ENCODE data around the gene PKP1.

The PKP1 gene

DNA sequence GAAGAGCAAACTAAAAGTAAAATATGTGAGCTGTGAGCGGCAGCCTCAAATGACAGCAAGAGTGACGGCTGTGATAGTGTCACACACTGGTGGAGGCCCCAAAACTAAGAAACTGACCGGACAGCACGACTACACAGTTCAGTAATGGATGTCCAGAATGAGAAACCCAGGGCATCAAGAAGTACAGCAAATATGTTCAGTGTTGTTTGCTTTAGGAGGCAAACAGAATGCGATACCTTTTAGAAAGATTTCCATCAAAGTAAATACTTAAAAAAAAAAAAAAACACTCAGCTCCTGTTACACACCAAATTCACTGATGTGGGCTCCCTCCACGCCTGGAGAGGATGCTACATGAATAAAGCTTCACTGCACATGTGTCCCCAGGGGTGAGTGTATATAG is 1.1 kb upstream of the PKP1 start:
- no peak for DNase-seq

DNA sequence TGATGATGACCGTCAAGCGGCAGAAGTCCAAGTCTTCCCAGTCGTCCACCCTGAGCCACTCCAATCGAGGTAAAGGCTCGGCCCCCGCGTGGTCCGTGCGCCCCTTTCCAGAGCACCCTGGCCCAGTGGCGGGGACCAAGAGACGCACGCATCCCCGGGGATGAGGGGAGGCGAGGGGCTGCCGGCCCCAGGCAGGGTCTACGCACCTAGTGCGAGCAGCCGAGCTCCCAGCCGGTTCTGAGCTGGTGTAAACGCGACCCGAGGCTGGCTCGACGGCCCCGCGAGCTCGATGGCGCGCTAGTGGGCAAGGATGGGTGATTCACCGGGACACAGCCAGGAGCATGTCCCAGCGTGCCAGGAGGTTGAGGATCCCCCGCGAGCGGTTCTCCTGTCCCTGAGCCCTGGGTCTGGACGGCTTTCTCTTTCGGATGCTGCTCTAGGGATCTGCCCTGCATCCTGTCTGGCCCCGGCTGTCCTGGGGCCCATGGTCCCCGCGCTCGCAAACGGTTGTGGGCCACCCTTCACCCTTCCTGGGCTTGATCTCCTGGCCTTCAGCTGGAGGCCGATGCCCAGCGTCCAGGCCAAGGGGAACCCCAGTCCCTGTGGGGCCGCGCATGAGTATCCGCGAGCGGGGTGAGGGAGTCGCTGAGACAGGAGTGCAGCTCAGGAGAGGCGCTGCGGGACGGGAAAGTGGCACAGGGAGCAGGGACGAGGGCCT is 689 bp downstream of the PKP1 start:
- DNase-seq = no peak

- no peak for DNase-seq
Observed at GRCh38 chr1:201284636-201285035, 1.3 kb downstream of the PKP1 start.

DNA sequence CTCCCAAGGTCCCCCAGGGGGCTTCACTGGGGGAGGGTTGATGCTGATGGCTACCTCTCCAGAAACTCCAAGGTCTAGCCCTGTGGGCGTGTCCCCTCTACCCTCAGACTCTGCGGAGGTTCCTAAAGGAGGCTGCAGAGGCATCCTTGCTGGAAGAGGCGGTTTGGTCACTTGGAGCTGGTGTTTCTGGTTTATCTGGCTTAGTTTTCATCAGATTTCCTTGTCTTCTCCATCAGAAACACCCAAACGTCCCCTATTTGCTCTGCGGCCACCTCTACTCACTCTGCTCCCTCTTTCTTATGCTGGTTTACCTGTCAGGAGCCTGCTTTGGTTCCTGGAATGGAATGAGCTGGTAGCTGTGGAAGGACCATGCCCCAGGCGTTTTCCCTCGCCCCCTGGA is 2.5 kb downstream of the PKP1 start:
- no peak for DNase-seq

- no peak for DNase-seq
Observed at GRCh38 chr1:201286445-201286844, 3.1 kb downstream of the PKP1 start.

DNA sequence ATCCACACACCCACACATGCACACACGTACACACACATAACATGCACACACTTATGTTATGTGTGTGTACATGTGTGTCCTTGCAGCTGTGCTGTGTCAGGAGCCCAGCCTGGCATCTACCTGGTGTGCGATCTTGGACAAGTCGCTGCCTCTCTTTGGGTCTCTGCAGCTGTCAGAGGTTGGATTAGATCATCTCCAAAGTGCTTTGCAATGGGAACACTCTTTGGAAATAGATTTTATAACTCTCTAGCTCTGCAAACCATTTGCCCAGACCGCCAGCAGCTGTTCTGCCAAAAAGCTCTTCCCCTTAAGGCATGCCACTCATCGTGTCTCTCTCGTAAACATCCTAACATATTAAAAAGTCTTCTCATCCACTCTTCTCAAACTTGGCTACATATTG is 4.7 kb downstream of the PKP1 start:
- no peak for DNase-seq

DNA sequence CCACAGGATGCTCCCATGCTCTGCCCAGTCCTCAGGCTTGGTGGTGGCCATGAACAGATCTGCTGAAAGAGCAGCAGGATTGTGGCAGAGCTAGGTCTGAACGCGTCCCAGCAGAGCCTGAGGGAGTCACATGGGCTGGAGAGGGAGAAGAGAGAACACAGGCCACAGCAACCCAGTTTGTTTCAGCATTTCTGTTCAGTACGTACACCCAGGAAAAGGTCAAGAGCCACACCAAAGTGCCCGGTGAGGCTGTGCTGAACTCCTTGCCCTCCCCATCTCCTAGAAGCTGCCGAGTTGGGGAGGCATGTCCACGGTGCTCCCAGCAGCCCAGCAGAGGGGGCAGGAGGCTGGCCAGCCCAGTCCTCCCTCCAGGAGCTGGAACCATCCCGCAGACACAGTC is 5.5 kb downstream of the PKP1 start:
- no peak for DNase-seq

DNA sequence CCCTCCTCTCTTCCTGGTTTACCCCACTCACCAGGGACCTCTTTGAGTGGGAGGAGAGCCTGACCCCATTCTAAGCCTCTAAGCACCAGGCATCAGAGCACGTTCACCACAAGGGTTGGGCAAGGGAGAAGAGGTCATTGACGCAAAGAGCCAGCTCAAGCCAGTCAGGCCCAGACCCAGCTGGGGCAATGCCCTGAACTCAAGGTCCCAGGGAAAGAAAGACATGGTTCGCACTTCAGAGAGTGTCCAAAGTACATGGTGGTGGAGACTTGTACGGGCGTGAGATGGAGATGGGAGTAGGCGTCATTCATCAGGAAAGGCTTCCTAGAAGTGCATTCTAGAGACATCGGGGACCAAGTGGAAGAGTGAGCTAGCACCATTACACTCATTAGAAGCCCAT is 7.2 kb downstream of the PKP1 start:
- no peak for DNase-seq

DNA sequence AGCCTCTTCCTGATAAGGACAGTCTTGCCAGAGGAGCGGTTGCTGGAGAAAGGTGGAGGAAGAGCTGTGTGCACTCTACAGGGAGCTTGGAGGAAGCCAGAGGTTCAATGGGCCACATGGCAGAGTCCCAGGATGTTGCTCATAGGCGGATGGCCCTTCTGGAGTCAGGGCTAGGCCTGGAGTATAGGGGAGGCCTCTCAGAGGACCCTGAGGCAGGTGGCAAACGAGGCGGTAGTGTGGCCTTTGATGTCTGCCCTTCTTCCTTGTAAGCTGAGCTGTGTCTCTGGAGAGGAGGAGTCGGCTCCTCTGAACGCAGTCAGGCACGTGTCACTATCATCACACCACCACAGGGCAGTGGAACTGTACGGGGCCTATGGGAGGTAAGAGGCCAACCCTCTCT is 8.6 kb downstream of the PKP1 start:
- no peak for DNase-seq

DNA sequence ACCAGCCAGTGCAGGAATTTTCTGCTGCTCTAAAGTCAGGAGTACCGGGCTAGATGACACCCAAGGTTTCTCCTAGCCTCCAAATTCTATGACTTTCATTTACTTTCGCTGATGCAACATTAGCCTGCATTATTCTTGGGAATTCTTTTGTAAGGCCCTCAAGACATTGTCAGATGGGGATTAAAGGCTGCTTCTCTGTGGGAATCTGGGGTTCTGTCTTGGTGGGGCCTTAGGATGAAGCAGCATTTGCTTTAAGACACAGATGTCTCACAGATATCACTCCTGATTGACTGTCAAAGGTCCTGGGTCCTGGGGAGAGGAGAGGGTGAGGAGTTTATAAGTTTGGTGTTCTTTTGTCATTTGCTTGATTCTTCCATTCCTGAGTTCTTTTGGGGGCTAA is 11.6 kb downstream of the PKP1 start:
- no peak for DNase-seq

DNA sequence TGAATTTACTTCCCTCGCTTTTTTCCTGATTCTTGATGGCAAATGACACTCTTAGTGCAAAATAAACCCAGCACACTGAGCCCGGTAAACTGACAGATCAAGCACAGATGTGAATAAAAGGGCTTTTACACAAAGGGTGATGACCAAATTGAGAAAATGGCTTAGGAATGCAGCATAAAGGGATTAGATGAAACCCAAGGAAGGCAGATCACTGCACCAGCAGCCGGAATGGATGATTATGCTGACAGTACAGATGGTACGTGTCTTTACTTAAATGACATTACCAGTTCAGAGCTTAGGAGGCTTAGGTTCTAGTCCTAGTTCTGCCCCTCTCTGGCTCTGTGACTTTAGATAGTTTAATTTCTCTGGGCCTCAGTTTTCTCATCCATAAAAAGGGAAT is 12.0 kb downstream of the PKP1 start:
- DNase-seq = no peak

- no peak for DNase-seq
Observed at GRCh38 chr1:201295861-201296260, 12.6 kb downstream of the PKP1 start.

- no peak for DNase-seq
Observed at GRCh38 chr1:201296352-201296751, 13.0 kb downstream of the PKP1 start.

DNA sequence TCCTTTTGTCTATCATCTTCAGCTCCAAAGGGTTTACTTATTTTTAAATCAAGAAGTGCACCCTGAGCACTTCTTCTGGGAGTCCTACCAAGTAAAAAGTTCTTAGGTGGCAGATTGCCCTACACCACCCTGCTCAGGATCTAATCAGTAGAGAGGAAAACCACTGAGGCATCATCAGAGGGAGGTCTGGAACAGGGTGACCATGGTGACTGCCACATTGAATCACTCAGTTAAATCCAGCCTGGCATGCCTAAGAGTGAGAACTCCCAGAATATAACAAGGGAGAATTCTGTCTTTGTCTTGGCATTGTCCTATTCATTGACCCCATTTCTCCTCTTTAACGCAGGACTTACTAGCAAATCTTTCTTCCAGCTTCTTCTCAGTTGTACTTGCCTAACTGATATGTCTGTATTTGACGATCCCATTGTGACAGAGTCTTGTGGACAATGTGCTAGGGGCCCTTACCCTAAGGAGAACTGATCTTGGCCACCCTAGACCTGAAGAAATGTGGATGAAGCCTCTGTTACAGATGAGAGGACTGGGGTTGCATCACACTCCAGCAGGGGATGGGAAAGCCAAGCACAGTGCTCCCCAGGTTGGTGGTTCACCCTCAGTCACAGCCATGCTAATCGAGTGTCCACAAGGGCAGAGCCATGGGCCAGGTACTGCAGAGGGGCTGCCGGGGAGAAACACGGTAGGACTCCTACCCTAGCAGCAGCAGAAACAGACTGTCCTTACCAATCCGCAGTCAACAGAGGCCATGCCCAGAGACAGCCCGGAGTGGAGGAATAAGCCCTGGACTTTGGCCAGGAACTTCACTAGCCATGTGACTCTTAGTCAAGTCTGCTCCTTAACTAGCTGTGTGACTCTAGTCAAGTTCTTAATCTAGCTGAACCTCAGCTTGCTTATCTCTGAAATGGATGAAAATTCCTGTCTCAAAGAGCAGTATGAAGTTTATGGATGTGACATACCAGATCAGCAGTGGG is 15.4 kb downstream of the PKP1 start:
- no peak for DNase-seq

DNA sequence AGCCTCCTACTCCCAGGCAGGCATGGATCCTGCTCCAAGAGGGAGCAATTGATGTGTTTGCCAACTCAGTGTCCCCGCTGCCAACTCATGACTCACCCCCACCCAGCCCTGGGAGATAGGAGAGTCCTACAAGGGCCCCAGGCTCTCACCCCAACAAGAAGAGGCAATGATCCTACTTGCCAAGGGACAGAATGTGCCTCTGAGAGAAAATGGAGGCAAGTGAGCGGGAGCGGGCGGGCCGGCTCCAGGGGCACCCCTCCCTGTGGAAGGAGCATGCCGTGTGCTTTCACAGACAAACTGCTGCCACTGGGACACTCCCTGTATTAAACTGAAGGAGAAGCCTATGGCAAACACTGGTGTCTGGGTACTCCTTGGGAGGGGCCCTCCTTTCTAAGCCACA is 16.7 kb downstream of the PKP1 start:
- DNase-seq = no peak

- no peak for DNase-seq
Observed at GRCh38 chr1:201300641-201301040, 17.3 kb downstream of the PKP1 start.

DNA sequence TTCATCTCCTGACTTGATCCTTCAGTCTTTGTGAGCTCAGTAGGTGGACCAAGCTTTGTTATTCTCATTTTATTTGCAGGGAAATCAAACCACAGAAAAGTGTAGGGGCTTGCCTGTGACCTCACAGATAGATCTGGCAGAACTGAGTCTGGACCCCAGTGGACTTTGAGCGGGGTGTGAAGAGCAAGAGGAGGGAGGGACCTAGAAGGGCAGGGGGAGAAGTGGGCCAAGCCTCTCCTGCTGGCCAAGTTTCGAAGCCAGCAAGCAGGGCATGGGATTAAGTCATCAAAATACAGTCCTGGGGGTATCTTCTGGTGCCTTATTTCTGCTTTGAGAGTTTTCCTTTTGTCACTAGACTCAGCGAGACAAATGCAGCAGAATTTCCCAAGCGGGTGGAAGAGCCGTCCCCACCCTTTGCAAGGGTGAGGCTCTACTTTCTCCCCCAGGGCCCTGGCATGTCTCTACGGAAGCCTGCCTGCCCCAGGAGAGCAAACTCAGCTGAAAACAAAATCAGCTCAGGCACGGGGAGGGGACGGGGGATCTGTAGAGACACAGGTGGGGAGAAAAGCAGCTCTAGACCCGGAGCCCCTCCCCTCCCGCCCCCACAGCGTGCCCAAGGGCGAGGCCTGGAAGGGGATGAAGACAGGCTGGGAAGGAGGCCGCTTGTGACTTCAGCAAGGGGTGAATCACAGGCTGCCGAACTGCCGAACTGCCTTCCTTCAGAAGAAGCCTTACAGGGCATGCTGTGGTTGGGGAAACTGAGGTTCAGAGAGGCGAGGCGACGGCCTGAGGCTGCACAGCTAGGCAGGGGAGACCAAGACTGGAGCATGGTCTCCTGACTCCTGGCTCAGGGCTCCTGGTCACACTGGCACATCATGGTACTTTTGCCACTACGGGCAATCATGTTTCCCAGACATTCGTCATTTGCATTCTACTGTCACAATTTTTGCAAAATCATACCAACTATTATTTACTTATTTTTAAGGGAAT is 19.2 kb downstream of the PKP1 start:
- DNase-seq = no peak

DNA sequence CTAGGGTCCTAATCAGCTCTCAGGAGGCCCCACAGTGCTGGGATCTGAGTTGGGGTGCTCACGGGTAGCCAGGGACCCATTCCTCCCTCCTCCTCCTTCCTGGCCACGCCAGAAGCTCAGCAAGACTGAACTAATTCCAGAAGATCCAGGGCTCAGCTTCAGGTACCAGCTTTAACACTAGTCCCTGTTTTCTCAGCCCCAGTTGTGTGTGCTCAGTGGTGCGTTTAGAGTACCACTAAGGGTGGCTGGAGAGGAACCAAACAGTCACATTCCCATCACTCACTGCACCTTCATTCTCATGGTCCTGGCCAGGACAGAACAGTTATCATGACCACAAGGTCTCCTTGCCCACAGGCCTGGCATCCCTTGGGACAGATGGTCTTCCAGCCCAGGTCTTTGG is 20.8 kb downstream of the PKP1 start:
- DNase-seq = no peak

DNA sequence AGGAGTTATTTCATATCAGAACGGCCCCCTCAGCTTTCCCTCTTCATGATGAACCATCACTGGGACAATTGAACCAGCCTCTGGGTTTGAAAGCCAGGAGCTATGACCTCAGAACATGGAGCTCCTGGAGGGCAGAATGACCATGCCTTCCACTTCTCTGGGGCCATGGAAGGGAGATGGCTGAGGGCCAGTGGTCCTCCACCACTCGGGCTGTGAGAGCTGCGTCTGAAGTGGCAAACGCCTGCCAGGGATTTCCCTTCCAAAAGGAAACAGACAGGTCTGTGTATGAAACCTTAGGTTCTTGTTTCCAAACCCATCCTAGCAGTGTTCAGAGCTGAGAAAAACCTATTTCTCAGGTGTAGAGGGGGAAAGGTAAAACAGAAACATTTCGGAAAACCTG is 22.5 kb downstream of the PKP1 start:
- DNase-seq = no peak

GRCh38 chr1:201307231-201307630 is 23.9 kb downstream of the PKP1 start:
- no peak for DNase-seq

- no peak for DNase-seq
Observed at GRCh38 chr1:201307760-201308499, 24.6 kb downstream of the PKP1 start.

DNA sequence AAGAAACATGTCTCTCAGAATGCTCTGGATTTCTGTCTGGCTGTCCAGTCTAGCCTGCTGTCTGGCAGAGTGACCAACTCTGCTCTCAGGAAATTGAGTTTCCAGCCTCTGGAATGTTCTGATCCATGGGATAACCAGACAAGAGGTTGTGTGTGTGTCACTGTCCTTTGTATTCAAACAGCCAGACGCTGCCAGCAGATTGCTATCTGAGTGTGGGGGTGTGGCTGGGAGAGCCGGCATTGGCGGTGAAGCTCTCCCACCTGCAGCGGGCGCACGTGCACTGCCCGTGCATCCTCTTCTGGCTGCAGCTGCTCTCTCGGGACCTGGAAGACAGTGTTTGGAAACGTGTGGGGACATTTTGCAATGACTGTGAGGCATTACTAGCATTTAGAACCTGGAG is 26.1 kb downstream of the PKP1 start:
- DNase-seq = no peak
